ENCODE measurements around the gene WNT9B.

The WNT9B gene

GRCh38 chr17:46884552-46884951 is 33.2 kb downstream of the WNT9B start:
- no peak for DNase-seq

DNA sequence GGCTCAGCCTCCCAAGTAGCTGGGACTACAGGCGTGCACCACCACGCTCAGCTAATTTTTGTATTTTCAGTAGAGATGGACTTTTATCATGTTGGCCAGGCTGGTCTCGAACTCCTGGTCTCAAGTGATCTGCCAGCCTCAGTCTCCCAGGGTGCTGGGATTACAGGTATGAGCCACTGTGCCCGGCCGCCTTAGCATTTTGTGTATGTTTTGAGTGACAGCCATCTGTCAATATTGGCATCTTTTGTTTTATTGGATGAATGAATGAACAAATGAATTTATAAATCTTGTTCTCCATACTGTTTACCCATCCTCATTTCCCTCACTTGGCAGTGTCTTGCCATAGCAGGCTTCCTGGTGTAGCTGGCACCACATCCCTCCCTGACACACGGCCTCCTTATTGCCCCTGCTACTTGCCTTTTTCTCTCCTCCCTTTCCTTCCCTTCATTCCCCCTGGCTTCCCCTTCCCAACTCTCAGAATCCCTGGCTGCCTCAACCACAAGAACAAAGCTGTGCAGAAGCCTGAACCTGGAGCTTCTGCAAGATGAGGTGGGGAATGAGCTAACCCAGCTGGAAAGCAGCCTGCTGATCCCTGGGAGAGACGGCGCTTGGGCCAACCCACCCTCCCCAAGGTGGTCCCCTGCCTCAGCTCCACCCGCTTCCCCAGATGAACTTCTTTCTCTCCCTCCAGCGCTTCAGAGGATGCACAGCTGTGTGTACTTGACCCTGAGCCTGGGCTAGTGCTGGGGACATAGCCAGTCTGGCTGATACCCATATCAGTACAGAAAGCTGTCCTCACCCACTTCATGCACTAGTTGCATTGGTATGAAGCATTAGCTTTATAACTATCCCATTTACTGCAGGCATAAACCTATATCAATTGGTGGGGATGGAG is 34.3 kb downstream of the WNT9B start:
- DNase-seq: no peak

DNA sequence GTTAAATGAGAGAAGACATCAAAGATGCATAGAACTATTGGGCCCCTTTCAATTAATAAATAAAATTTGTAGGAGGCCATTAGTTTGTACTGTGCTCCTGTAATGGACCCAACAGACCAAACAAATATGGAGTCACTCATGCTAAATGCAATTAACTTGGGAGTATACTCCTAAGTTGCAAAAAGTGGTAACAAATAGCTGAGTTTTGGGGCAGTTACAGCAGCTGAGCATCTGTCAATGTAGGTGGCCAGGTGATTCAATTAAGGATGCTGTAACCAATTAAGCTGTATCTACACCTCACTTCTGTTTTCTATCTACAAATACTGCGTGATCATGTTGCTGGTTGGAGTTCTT is 34.9 kb downstream of the WNT9B start:
- no peak for DNase-seq

DNA sequence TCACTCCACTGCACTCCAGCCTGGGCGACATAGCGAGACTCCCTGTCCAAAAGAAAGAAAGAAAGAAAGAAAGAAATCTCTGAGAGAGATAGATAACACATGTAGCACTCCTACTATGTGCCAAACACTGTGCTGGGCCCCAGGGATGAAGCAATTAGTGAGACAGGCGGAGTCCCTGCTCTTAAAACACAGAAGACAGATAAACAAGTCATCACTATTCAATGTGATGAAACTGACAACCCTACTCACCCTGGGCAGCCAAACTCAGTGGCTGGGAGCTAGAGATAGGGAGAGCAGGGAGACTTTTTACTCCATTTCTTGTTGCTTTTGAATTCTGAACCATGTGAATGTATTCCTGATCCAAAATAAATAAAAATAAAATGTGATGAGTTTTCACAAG is 36.3 kb downstream of the WNT9B start:
- DNase-seq: no peak

- DNase-seq: no peak
These were observed 37.3 kb downstream of the WNT9B start for GRCh38 chr17:46888727-46889126.

DNA sequence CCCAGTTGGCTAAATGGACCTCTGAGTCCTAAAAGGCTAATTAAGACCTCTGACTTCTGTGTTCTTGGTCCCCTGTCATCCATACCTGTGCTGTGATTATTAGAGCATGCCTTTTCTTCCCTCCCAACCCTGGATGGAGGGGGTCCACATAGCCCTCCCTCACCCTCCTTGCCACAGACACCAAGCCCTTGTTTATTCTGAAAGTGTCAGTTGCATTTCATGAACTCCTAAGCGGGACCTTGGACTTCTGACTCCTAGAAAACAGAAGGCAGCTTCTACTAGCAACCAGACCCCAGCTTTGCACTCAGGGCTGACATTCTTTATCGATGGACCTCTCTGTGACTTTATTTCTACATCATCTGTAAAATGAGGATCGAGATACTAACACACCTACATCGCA is 38.1 kb downstream of the WNT9B start:
- no peak for DNase-seq

- DNase-seq: no peak
These were observed 38.7 kb downstream of the WNT9B start for GRCh38 chr17:46889992-46890564.

GRCh38 chr17:46890638-46891037 is 39.3 kb downstream of the WNT9B start:
- no peak for DNase-seq

- no peak for DNase-seq
These were observed 40.9 kb downstream of the WNT9B start for GRCh38 chr17:46892192-46892703.

- DNase-seq: no peak
These were observed 42.6 kb downstream of the WNT9B start for GRCh38 chr17:46894024-46894423.

DNA sequence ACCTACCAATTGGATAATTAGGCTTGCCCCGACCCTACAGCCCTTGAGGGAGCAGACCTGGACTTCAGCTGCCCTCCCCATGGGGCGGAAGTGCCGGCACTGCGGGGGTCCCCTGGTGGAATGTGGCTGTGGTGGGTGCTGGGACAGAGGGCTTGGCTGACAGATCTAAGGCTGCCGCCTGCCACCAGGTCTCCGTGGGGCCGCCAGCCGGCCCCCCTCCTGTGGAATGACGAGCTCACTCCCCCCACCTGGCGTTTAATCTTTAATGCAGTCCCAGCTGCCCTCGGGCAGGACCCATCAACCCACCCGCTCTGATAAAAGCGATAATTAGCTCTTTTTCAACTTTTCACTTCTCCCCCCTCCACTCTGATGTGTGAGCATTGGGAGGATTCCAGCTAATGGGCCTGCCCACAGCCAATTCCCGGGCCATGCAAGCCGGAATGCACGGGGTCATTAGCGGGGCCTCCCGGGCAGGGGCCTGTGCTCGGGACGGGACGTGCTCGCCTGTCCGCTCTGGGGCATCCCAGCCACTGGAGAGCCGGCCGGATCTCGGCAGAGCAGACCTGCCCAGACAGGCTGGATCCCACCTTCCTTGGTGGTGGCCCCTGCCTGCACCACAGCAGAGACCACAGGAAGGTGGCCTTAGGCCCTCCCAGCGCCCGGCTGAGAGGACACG is 43.2 kb downstream of the WNT9B start:
- DNase-seq: no peak

DNA sequence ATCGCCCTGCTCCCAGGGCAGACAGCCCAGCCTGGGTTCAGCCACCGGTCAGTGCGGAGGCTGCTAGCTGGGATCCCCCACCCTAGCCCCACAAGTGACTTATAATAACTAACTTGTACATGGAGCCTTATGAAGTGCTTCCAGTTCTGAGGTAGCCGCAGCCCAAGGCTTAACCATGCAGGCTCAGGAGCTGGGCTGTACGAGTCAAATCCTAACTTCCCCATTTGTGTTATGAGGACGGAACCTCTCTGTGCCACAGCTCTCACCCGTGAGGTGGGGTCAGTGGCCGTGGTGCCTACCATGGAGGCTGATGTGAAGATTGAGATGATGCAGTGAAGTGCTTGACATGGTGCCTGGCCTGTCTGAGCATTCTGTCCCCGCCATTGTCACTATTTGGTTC is 43.8 kb downstream of the WNT9B start:
- no peak for DNase-seq

DNA sequence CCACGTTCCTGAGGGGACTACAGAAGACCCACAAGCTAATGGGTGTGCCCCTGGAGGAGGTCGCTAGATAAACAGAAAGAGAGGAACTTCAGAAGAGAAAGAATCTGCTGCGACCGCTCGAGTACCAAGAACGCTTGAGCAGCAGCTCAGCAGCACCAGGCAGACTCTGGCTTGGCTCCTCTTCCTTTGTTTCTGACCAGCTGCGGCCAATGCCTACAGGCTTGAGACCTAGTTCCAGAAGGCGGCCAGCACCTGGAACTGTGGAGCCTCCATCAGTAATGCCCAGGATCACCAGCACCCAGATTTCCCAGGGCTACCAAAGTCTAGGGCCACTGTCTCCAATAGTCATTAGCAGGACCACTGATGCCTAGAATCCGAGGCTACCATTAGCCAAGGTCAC is 45.6 kb downstream of the WNT9B start:
- DNase-seq: no peak

DNA sequence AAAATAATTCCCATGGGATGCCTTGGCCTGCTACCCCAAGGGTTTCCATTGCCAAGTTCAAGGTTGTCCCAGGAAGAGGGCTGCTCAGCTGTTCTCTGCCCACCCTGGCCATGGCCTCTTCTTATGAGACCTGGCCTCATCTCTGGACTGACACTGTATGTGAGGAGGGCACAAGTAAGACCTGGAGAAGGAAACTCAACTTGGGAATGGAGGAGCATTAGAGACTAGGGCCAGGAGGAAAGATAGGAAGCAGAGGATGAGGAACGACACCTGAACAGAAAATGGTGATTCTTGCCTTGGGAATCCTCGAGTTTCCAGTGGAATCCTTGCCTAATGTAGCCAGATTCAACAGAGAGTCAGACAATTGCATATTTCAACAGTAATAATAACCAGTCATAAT is 47.0 kb downstream of the WNT9B start:
- no peak for DNase-seq

DNA sequence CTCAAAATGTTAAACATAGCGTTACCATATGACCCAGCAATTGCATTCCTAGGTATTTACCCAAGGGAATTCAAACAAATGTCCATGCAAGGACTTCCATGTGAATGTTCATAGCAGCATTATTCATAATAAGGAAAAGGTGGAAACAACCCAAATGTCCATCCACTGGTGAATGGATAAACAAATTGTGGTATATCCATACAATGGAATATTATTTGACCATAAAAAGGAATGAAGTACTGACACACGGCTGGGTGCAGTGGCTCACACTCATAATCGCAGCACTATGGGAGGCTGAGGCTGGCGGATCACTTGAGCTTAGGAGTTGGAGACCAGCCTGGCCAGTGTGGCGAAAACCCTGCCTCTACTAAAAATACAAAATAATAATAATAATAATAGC is 47.5 kb downstream of the WNT9B start:
- no peak for DNase-seq

DNA sequence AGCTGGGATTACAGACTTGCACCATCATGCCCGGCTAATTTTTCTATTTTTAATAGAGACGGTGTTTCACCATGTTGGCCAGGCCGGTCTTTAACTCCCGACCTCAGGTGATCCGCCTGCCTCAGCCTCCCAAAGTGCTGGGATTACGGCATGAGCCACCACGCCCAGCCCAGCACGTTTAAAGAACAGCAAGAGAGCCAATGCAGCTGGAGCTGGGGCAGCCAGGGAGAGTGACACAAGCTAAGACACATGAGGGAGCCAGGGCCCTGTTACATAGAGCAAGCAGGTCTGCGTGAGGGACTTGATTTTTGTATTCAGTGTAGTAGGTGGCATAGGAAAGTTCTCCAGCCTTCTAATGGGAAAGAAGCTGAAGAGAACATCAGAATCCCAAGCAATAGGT is 49.9 kb downstream of the WNT9B start:
- no peak for DNase-seq

GRCh38 chr17:46903762-46904672 is 52.6 kb downstream of the WNT9B start:
- no peak for DNase-seq

- DNase-seq: no peak
These were observed 56.8 kb downstream of the WNT9B start for GRCh38 chr17:46908068-46908737.

DNA sequence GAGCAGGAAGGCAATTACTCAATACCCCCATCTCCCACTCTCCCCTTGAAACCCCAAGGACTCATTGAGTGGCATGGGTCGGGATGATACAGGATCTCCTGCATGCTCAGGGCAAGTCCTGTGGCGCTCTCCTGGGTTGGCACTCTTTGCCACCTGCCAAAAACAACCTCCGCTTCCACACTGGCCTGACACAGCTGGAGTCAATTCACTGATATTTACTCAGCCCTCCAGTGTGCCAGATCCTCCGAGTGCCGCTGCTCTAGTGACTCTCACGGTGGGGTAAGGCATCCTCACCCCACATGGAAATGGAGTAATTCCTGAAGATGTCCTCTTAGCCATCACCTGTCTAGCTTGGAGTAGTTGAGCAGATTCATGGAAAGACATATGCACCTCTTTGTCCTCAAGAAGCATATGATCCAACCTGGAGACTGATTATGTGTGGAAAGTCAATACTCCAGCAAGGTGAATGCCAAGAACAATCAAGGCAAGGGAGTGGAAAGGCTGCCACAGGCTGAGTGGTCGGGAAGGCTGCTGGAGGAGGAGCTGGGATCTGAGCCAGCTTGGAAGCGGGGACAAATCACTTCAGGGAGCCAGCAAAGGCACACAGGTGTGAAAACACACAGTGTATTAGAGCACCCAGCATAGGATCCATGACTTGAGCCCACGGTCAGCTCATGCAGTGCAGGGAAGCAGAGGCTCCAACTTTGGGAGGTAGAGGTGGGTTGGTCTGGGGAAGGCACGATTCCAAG is 59.0 kb downstream of the WNT9B start:
- no peak for DNase-seq

- DNase-seq: no peak
These were observed 59.9 kb downstream of the WNT9B start for GRCh38 chr17:46911311-46911710.

- no peak for DNase-seq
These were observed 64.2 kb downstream of the WNT9B start for GRCh38 chr17:46915596-46915995.

All from effector CD8-positive, alpha-beta T cell (primary cell).